ENCODE measurements around the gene JMJD7.

Gene JMJD7

GRCh38 chr15:41869770-41870688, 42.1 kb downstream of the JMJD7 start:
- DNase-seq: no peak

GRCh38 chr15:41870689-41871081, 42.8 kb downstream of the JMJD7 start:
- no peak for DNase-seq

- DNase-seq: no peak
Measured at GRCh38 chr15:41871175-41871905, 43.4 kb downstream of the JMJD7 start.

- no peak for DNase-seq
Measured at GRCh38 chr15:41872166-41872747, 44.4 kb downstream of the JMJD7 start.

GRCh38 chr15:41873711-41874110, 45.8 kb downstream of the JMJD7 start:
- peak; percentile 39 for DNase-seq

- no peak for DNase-seq
Measured at GRCh38 chr15:41874736-41875135, 46.8 kb downstream of the JMJD7 start.

- DNase-seq: no peak
Measured at GRCh38 chr15:41876007-41876406, 48.1 kb downstream of the JMJD7 start.

- no peak for DNase-seq
Measured at GRCh38 chr15:41876689-41877088, 48.8 kb downstream of the JMJD7 start.

- DNase-seq: no peak
Measured at GRCh38 chr15:41877631-41878354, 49.9 kb downstream of the JMJD7 start.

GRCh38 chr15:41878355-41878699, 50.4 kb downstream of the JMJD7 start:
- DNase-seq: peak; percentile 12

- DNase-seq: no peak
Measured at GRCh38 chr15:41879321-41879845, 51.5 kb downstream of the JMJD7 start.

- DNase-seq: no peak
Measured at GRCh38 chr15:41880156-41880877, 52.4 kb downstream of the JMJD7 start.

GRCh38 chr15:41881086-41881485, 53.2 kb downstream of the JMJD7 start:
- DNase-seq: no peak

GRCh38 chr15:41881550-41881919, 53.6 kb downstream of the JMJD7 start:
- DNase-seq: no peak

GRCh38 chr15:41881920-41882688, 54.2 kb downstream of the JMJD7 start:
- no peak for DNase-seq

GRCh38 chr15:41882689-41883483, 55.0 kb downstream of the JMJD7 start:
- DNase-seq: no peak

- DNase-seq: no peak
Measured at GRCh38 chr15:41883484-41883825, 55.6 kb downstream of the JMJD7 start.

- DNase-seq: no peak
Measured at GRCh38 chr15:41884458-41884857, 56.6 kb downstream of the JMJD7 start.

- no peak for DNase-seq
Measured at GRCh38 chr15:41885321-41885720, 57.4 kb downstream of the JMJD7 start.

GRCh38 chr15:41885841-41886240, 57.9 kb downstream of the JMJD7 start:
- no peak for DNase-seq

GRCh38 chr15:41886741-41887140, 58.8 kb downstream of the JMJD7 start:
- no peak for DNase-seq

Data from NCI-H2107 (cell line).